Measurements from ENCODE around the gene CLSTN2. TPM values are rescaled to one million over a fixed set of nuclear protein-coding genes. Genes with fewer than 3 reads are reported as not detected.

CLSTN2 gene
- total and polyA plus RNA-seq, 4 donors: 20.7 to 44.5 (median 22.7) TPM

GRCh38 chr3:140355481-140355880 lies 420.5 kb downstream of the CLSTN2 start:
- 85% methylated on average over 2 of the region's 3 CpGs for WGBS (ENCODE audit: insufficient coverage)

GRCh38 chr3:140358686-140359085 lies 423.7 kb downstream of the CLSTN2 start:
- H3K27ac ChIP-seq (ENCODE audit: low read depth, low read length): no peak overlapping the region
- 73% methylated on average over 3 of the region's 3 CpGs for WGBS (ENCODE audit: insufficient coverage)
- H3K36me3 ChIP-seq (ENCODE audit: control insufficient read depth, insufficient read depth, low read length): no peaks in the 10 kb centered on the region
- no peak for DNase-seq (ENCODE audit: low read depth in 4 of 6, low spot score in 6 of 6)
- H3K9me3 ChIP-seq (ENCODE audit: control insufficient read depth, insufficient read depth, low read length): no peaks in the 10 kb centered on the region
- no peak overlapping the region for H3K4me3 ChIP-seq (ENCODE audit: low read depth, low read length)
- H3K27me3 ChIP-seq (ENCODE audit: control insufficient read depth, insufficient read depth, low read length): no peaks in the 10 kb centered on the region
- H3K4me1 ChIP-seq (ENCODE audit: control insufficient read depth, insufficient read depth, low read length): no peaks in the 10 kb centered on the region

More at GRCh38 chr3:140355481-140355880, 420.5 kb downstream of the CLSTN2 start:
- Histone ChIP-seq H3K27me3 (ENCODE audit: control insufficient read depth, insufficient read depth, low read length) (no peaks in the 10 kb centered on the region), H3K4me1 (ENCODE audit: control insufficient read depth, insufficient read depth, low read length) (no peaks in the 10 kb centered on the region), H3K4me3 (ENCODE audit: low read depth, low read length) (no peak overlapping the region), H3K27ac (ENCODE audit: low read depth, low read length) (no peak overlapping the region), H3K9me3 (ENCODE audit: control insufficient read depth, insufficient read depth, low read length) (no peaks in the 10 kb centered on the region), H3K36me3 (ENCODE audit: control insufficient read depth, insufficient read depth, low read length) (no peaks in the 10 kb centered on the region)
- no peak for DNase-seq (ENCODE audit: low read depth in 4 of 6, low spot score in 6 of 6)

DNA sequence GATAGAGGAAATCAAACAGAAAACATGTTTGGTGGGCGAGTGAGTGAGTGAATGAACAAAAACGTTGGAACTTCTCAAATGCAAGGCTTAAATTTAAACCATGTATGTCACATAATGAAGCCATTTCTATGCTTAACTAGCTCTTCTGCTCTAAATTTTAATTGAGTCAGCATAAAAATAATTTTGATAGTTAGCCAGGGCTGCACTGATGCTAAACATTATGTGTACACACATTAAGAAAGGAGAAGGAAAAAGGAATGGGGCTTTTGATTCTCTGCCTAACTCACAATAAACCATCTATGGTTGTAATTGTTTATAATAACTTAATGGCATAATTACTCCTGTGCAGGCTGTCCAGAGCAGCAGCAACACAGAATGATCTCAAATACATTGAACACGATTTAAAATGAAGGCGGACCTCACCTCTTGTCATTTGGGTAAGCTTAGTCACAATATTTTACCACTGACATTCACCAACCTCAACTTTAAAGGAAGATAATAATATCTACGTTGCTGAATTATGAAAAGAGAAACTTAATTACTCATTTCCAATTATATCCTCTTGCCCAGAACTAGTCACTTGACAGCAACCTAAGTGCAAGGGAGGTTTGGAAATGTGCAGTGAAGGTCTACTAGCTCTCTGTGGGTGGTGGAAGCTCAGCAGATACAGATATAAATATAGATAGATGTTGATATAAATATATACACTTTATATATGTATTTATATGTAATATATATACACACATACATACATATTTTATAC lies 424.4 kb downstream of the CLSTN2 start:
- H3K4me3 ChIP-seq (ENCODE audit: low read depth, low read length): no peak overlapping the region
- no peak overlapping the region for H3K27ac ChIP-seq (ENCODE audit: low read depth, low read length)
- H3K27me3 ChIP-seq (ENCODE audit: control insufficient read depth, insufficient read depth, low read length): no peaks in the 10 kb centered on the region
- no peaks in the 10 kb centered on the region for H3K36me3 ChIP-seq (ENCODE audit: control insufficient read depth, insufficient read depth, low read length)
- no CpG with 5 or more reads among the region's 5 CpGs for WGBS (ENCODE audit: insufficient coverage)
- H3K9me3 ChIP-seq (ENCODE audit: control insufficient read depth, insufficient read depth, low read length): no peaks in the 10 kb centered on the region
- H3K4me1 ChIP-seq (ENCODE audit: control insufficient read depth, insufficient read depth, low read length): no peaks in the 10 kb centered on the region
- DNase-seq (ENCODE audit: low read depth in 4 of 6, low spot score in 6 of 6): peak in 1 of 6 donors; percentile 76

DNA sequence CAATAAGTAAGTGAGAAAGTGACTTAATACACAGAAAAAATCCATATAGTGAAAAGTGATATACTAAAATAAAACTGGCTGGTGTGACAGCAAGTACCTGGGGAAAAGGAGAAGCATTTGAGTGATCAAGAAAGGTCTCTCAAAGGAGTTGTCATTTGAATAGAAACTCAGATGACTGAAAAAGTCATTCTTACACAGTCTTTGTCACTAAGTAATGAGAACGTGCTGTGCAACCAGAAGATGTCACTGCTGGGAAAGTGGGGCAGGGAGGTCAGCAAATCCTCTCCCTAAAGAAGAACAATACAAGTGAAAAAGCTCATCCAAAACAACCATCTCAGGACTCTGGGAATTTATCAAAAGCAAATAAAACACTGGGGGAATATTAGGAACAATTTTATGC lies 425.3 kb downstream of the CLSTN2 start:
- no peaks in the 10 kb centered on the region for H3K36me3 ChIP-seq (ENCODE audit: control insufficient read depth, insufficient read depth, low read length)
- no peaks in the 10 kb centered on the region for H3K27me3 ChIP-seq (ENCODE audit: control insufficient read depth, insufficient read depth, low read length)
- no CpG with 5 or more reads among the region's 1 CpG for WGBS (ENCODE audit: insufficient coverage)
- H3K27ac ChIP-seq (ENCODE audit: low read depth, low read length): no peak overlapping the region
- H3K4me3 ChIP-seq (ENCODE audit: low read depth, low read length): no peak overlapping the region
- DNase-seq (ENCODE audit: low read depth in 4 of 6, low spot score in 6 of 6): no peak
- no peaks in the 10 kb centered on the region for H3K9me3 ChIP-seq (ENCODE audit: control insufficient read depth, insufficient read depth, low read length)
- no peaks in the 10 kb centered on the region for H3K4me1 ChIP-seq (ENCODE audit: control insufficient read depth, insufficient read depth, low read length)

DNA sequence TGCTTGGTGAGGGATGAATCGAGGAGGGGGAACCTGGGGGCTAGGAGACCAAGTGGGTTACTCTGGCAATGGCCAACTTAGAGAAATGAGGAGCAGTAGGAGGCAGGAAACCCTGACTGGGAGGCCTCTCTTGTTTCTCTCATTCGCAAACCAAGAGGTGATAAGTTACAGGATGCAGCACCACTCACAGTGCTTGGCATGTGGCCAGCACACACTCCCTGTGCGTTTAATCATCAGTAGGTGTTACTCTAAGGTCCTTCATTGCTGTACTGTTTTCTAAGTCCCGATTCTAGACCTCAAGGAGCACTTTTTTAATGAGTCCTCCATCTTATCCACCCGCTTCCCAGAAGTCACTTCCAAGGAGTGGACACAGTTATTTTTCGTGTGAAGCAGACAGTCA lies 428.8 kb downstream of the CLSTN2 start:
- H3K27ac ChIP-seq (ENCODE audit: low read depth, low read length): no peak overlapping the region
- no peaks in the 10 kb centered on the region for H3K36me3 ChIP-seq (ENCODE audit: control insufficient read depth, insufficient read depth, low read length)
- peaks cover 11% of the 10 kb centered on the region for H3K4me1 ChIP-seq (ENCODE audit: control insufficient read depth, insufficient read depth, low read length)
- WGBS (ENCODE audit: insufficient coverage): 94% methylated on average over 5 of the region's 6 CpGs
- H3K27me3 ChIP-seq (ENCODE audit: control insufficient read depth, insufficient read depth, low read length): no peaks in the 10 kb centered on the region
- no peaks in the 10 kb centered on the region for H3K9me3 ChIP-seq (ENCODE audit: control insufficient read depth, insufficient read depth, low read length)
- DNase-seq (ENCODE audit: low read depth in 4 of 6, low spot score in 6 of 6): no peak
- H3K4me3 ChIP-seq (ENCODE audit: low read depth, low read length): no peak overlapping the region

DNA sequence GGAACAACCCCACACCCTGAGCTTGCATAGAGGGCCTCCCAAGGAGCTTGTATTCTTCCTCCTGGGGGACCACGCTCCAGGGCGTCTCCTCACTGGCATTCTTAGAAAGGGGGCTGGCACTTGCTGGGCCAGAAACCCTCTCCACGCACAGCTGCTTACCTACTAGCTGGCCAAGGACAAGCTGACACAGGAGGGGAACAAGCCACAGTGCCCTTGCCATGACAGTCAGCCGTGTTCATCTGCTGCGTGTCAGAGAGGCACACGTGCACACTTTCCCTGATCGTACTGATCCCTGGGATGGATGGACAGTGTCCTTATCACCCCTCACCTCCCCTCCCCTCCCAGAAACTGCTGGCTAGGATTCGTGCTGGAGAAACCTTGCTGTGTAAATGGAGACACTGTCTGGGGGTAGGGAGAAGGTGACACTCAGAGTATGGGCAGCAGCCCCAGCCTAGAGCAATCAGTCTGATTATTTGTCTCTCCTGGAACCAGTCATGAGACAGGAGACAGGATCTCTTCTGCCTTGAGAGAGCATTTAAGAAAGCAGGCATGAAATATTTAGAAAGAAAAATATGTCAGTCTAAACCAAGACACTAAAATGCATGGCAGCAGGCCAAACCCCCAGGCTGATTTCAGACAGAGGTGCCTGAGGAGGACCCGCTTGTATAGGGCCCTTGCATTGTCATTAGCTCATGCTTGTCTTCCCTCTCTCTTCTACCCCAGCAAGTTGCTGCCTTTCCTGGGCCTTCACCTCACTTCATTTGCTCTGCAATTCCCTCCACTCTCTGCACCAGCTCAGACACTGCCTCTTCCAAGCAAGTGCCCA lies 431.1 kb downstream of the CLSTN2 start:
- Histone ChIP-seq H3K9me3 (ENCODE audit: control insufficient read depth, insufficient read depth, low read length) (no peaks in the 10 kb centered on the region), H3K4me1 (ENCODE audit: control insufficient read depth, insufficient read depth, low read length) (peaks cover 11% of the 10 kb centered on the region), H3K36me3 (ENCODE audit: control insufficient read depth, insufficient read depth, low read length) (no peaks in the 10 kb centered on the region), H3K27me3 (ENCODE audit: control insufficient read depth, insufficient read depth, low read length) (no peaks in the 10 kb centered on the region), H3K27ac (ENCODE audit: low read depth, low read length) (no peak overlapping the region), H3K4me3 (ENCODE audit: low read depth, low read length) (no peak overlapping the region)
- no peak for DNase-seq (ENCODE audit: low read depth in 4 of 6, low spot score in 6 of 6)
- 85% methylated on average over 6 of the region's 9 CpGs for WGBS (ENCODE audit: insufficient coverage)

- Histone ChIP-seq H3K4me3 (ENCODE audit: low read depth, low read length) (no peak overlapping the region), H3K27me3 (ENCODE audit: control insufficient read depth, insufficient read depth, low read length) (no peaks in the 10 kb centered on the region), H3K4me1 (ENCODE audit: control insufficient read depth, insufficient read depth, low read length) (peaks cover 11% of the 10 kb centered on the region), H3K36me3 (ENCODE audit: control insufficient read depth, insufficient read depth, low read length) (no peaks in the 10 kb centered on the region), H3K9me3 (ENCODE audit: control insufficient read depth, insufficient read depth, low read length) (no peaks in the 10 kb centered on the region), H3K27ac (ENCODE audit: low read depth, low read length) (no peak overlapping the region)
- no peak for DNase-seq (ENCODE audit: low read depth in 4 of 6, low spot score in 6 of 6)
- WGBS (ENCODE audit: insufficient coverage): 100% methylated on average over 3 of the region's 5 CpGs
These were observed 433.3 kb downstream of the CLSTN2 start for GRCh38 chr3:140368223-140368811.

- peaks cover 11% of the 10 kb centered on the region for H3K4me1 ChIP-seq (ENCODE audit: control insufficient read depth, insufficient read depth, low read length)
- no peak overlapping the region for H3K4me3 ChIP-seq (ENCODE audit: low read depth, low read length)
- 44% methylated on average over 2 of the region's 2 CpGs for WGBS (ENCODE audit: insufficient coverage)
- no peaks in the 10 kb centered on the region for H3K9me3 ChIP-seq (ENCODE audit: control insufficient read depth, insufficient read depth, low read length)
- no peak for DNase-seq (ENCODE audit: low read depth in 4 of 6, low spot score in 6 of 6)
- no peak overlapping the region for H3K27ac ChIP-seq (ENCODE audit: low read depth, low read length)
- H3K27me3 ChIP-seq (ENCODE audit: control insufficient read depth, insufficient read depth, low read length): no peaks in the 10 kb centered on the region
- H3K36me3 ChIP-seq (ENCODE audit: control insufficient read depth, insufficient read depth, low read length): no peaks in the 10 kb centered on the region
These were observed 435.7 kb downstream of the CLSTN2 start for GRCh38 chr3:140370686-140371085.

DNA sequence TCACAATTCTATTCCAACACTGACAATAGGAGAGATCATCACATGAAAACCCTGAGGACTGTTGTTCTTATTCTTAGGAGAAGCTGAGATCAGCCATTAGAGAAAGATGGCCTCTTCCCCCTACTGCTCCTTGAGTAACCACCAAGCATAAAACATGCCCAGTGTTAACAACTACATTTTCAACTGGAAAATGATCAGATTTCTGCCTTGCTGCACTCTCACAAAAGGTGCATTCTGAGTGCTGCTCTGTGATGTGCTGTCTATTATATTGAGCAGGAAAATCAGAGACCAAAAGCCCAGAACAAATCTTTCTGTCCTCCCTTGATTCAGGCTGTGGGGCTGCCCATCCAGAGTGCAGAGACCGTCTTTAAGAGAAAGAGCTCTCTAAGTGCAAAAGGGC lies 438.2 kb downstream of the CLSTN2 start:
- Histone ChIP-seq H3K27me3 (ENCODE audit: control insufficient read depth, insufficient read depth, low read length) (no peaks in the 10 kb centered on the region), H3K4me3 (ENCODE audit: low read depth, low read length) (no peak overlapping the region), H3K27ac (ENCODE audit: low read depth, low read length) (no peak overlapping the region), H3K4me1 (ENCODE audit: control insufficient read depth, insufficient read depth, low read length) (peaks cover 4% of the 10 kb centered on the region), H3K9me3 (ENCODE audit: control insufficient read depth, insufficient read depth, low read length) (no peaks in the 10 kb centered on the region), H3K36me3 (ENCODE audit: control insufficient read depth, insufficient read depth, low read length) (no peaks in the 10 kb centered on the region)
- WGBS (ENCODE audit: insufficient coverage): no CpG with 5 or more reads among the region's 1 CpG
- DNase-seq (ENCODE audit: low read depth in 4 of 6, low spot score in 6 of 6): no peak

All from spinal cord (tissue), 10 donors.